Loucy (cell line): Measurements from ENCODE around the gene SLC45A3.

Experiments
- H2AFZ ChIP-seq: fragments of 200-600 bp; sonication (generic); 2 replicates; pipeline ENCODE4 v1.6.0; 2016; ENCODE audit warnings: antibody characterized with exemption, mild to moderate bottlenecking, low read length, moderate library complexity
- H3F3A ChIP-seq: fragments of 200-600 bp; 2 replicates; pipeline ENCODE4 v1.6.0; 2016; ENCODE audit warnings: antibody characterized with exemption, low read depth, mild to moderate bottlenecking
- H3K27me3 ChIP-seq: fragments of 200-600 bp; sonication (generic); 2 replicates; pipeline ENCODE4 v1.6.1; 2014; ENCODE audit warnings: low read length, mild to moderate bottlenecking; ENCODE audit not compliant: insufficient read depth, poor library complexity, severe bottlenecking
- H3K36me3 ChIP-seq: fragments of 200-600 bp; sonication (generic); 2 replicates; pipeline ENCODE4 v1.6.1; 2016; ENCODE audit warnings: low read length; ENCODE audit not compliant: insufficient read depth
- H3K4me1 ChIP-seq: fragments of 200-600 bp; sonication (generic); 2 replicates; pipeline ENCODE4 v1.5.1; 2014; ENCODE audit warnings: low read length, mild to moderate bottlenecking; ENCODE audit not compliant: insufficient read depth, poor library complexity, severe bottlenecking
- H3K4me2 ChIP-seq: fragments of 200-600 bp; sonication (generic); 2 replicates; pipeline ENCODE4 v1.6.0; 2014; ENCODE audit warnings: antibody characterized with exemption, low read length, low read depth, mild to moderate bottlenecking; ENCODE audit not compliant: poor library complexity, severe bottlenecking
- H3K4me3 ChIP-seq: fragments of 200-600 bp; sonication (generic); 2 replicates; pipeline ENCODE4 v1.5.1; 2014; ENCODE audit warnings: low read length, mild to moderate bottlenecking, mixed read lengths; ENCODE audit not compliant: poor library complexity, severe bottlenecking
- H3K79me2 ChIP-seq: fragments of 200-600 bp; sonication (generic); 2 replicates; pipeline ENCODE4 v1.6.1; 2014; ENCODE audit warnings: low read length; ENCODE audit not compliant: insufficient read depth
- H3K9ac ChIP-seq: fragments of 200-600 bp; sonication (generic); 2 replicates; pipeline ENCODE4 v1.6.0; 2014; ENCODE audit warnings: mild to moderate bottlenecking, low read depth, low read length, moderate library complexity; ENCODE audit not compliant: poor library complexity, severe bottlenecking
- H3K9me2 ChIP-seq: fragments of 200-600 bp; sonication (generic); replicated peaks from 2 replicates; pipeline ENCODE4 v1.6.1; 2016; ENCODE audit warnings: low read depth, low read length, mixed read lengths
- H3K9me3 ChIP-seq: fragments of 200-600 bp; sonication (generic); 2 replicates; pipeline ENCODE4 v1.6.1; 2014; ENCODE audit warnings: mild to moderate bottlenecking, antibody characterized with exemption, low read length, low read depth; ENCODE audit not compliant: insufficient read depth
- H4K20me1 ChIP-seq: fragments of 200-600 bp; sonication (generic); 2 replicates; pipeline ENCODE4 v1.6.0; 2014; ENCODE audit warnings: antibody characterized with exemption, low read length, mild to moderate bottlenecking; ENCODE audit not compliant: insufficient read depth, poor library complexity, severe bottlenecking
- CTCF ChIP-seq: fragments of 200-600 bp; sonication (generic); conservative IDR thresholded peaks from 2 replicates; pipeline ENCODE4 v1.5.1; 2014; ENCODE audit warnings: mild to moderate bottlenecking, antibody characterized with exemption, low read length
- EZH2phosphoT487 ChIP-seq: fragments of 200-600 bp; IDR thresholded peaks from 2 replicates; pipeline ENCODE4 v1.6.1; 2018; ENCODE audit warnings: antibody characterized with exemption, mild to moderate bottlenecking, moderate library complexity, borderline replicate concordance

The SLC45A3 gene

GRCh38 chr1:205633421-205633976 lies 46.8 kb downstream of the SLC45A3 start:
- no peaks in the 10 kb centered on the region for H3K9me2 ChIP-seq
- peaks cover 3% of the 10 kb centered on the region; the same call in 1 of the 2 replicates for H3F3A ChIP-seq
- H4K20me1 ChIP-seq, result peaks cover 24% of the 10 kb centered on the region
- no peak overlapping the region for H3K4me3 ChIP-seq
- H3K4me2 ChIP-seq, result no peak overlapping the region
- H3K9ac ChIP-seq, result no peak overlapping the region
- H3K36me3 ChIP-seq, result no peaks in the 10 kb centered on the region
- peaks cover 25% of the 10 kb centered on the region for H3K4me1 ChIP-seq
- no peak overlapping the region for H2AFZ ChIP-seq
- no peak for TF ChIP-seq EZH2phosphoT487
- no peak for TF ChIP-seq CTCF
- H3K27me3 ChIP-seq, result no peaks in the 10 kb centered on the region
- peaks cover 31% of the 10 kb centered on the region for H3K79me2 ChIP-seq
- no peaks in the 10 kb centered on the region for H3K9me3 ChIP-seq

- no peaks in the 10 kb centered on the region for H3K9me3 ChIP-seq
- H3K9me2 ChIP-seq, result no peaks in the 10 kb centered on the region
- peak overlapping the region; percentile 84 for H3K9ac ChIP-seq
- H3K4me1 ChIP-seq, result peaks cover 32% of the 10 kb centered on the region
- peak overlapping the region; percentile 81 for H2AFZ ChIP-seq
- peak overlapping the region; percentile 90 for H3K4me2 ChIP-seq
- peaks cover 39% of the 10 kb centered on the region for H3K79me2 ChIP-seq
- H3K4me3 ChIP-seq, result peak overlapping the region; percentile 89
- peaks cover 3% of the 10 kb centered on the region; the same call in 1 of the 2 replicates for H3F3A ChIP-seq
- no peaks in the 10 kb centered on the region for H3K27me3 ChIP-seq
- H4K20me1 ChIP-seq, result peaks cover 32% of the 10 kb centered on the region
- TF ChIP-seq CTCF (no peak), EZH2phosphoT487 (no peak)
- H3K36me3 ChIP-seq, result no peaks in the 10 kb centered on the region
These were observed 47.6 kb downstream of the SLC45A3 start for GRCh38 chr1:205632669-205633169.

- H3F3A ChIP-seq, result peaks cover 3% of the 10 kb centered on the region; the same call in 1 of the 2 replicates
- no peaks in the 10 kb centered on the region for H3K27me3 ChIP-seq
- peak within 1 kb of the TSS; percentile 95 for H3K4me2 ChIP-seq
- no peaks in the 10 kb centered on the region for H3K9me2 ChIP-seq
- peak within 1 kb of the TSS; percentile 85 for H3K9ac ChIP-seq
- H3K4me1 ChIP-seq, result peaks cover 36% of the 10 kb centered on the region
- no peaks in the 10 kb centered on the region for H3K36me3 ChIP-seq
- H4K20me1 ChIP-seq, result peaks cover 37% of the 10 kb centered on the region
- H3K4me3 ChIP-seq, result peak within 1 kb of the TSS; percentile 89
- H3K9me3 ChIP-seq, result no peaks in the 10 kb centered on the region
- peak within 1 kb of the TSS; percentile 81 for H2AFZ ChIP-seq
- TF ChIP-seq CTCF, result peak; percentile 62
- no peak for TF ChIP-seq EZH2phosphoT487
- peaks cover 46% of the 10 kb centered on the region for H3K79me2 ChIP-seq
These were observed 48.3 kb downstream of the SLC45A3 start, which contains the start of gene ELK4 for GRCh38 chr1:205631768-205632668. Gene ELK4 (minus strand): TSS chr1:205632011. CDS start chr1:205623882, 8,129 bp downstream.
